WTC11 (cell line): ENCODE measurements around the gene RPS6KC1. TPM values are rescaled to one million over a fixed set of nuclear protein-coding genes. Genes with fewer than 3 reads are reported as not detected.

Experiments
- ATAC-seq: fragments of 200-7000 bp; cut with Tn5 transposase; 2 replicates; pipeline ENCODE4 v1.10.0; 2021; ENCODE audit warnings: mild to moderate bottlenecking, moderate library complexity
- CTCF ChIA-PET: fragments of 300-600 bp; sonication (Branson Sonifier 250); formaldehyde crosslinking; loops from one replicate; lab custom pipeline; 2021; ENCODE audit warnings: antibody characterized with exemption; lab: Charles Lee
- POLR2A ChIA-PET: fragments of 350-600 bp; sonication (Branson Sonifier 250); formaldehyde crosslinking; loops from one replicate; lab custom pipeline; 2021; ENCODE audit warnings: antibody characterized with exemption; lab: Charles Lee
- DNase-seq: peaks from one replicate; pipeline ENCODE4 v3.0.0; 2021; ENCODE audit warnings: low spot score
- H3K27ac Mint-ChIP-seq: 2 replicates; pipeline ENCODE4 v1.8.0; 2021; ENCODE audit warnings: mixed read lengths
- H3K27me3 Mint-ChIP-seq: 2 replicates; pipeline ENCODE4 v1.8.0; 2021; ENCODE audit warnings: low read depth, mild to moderate bottlenecking, moderate library complexity, mixed read lengths
- H3K36me3 Mint-ChIP-seq: 2 replicates; pipeline ENCODE4 v1.8.0; 2021; ENCODE audit warnings: mixed read lengths
- H3K4me1 Mint-ChIP-seq: 2 replicates; pipeline ENCODE4 v1.8.0; 2022; ENCODE audit warnings: mixed read lengths
- H3K4me3 Mint-ChIP-seq: 2 replicates; pipeline ENCODE4 v1.8.0; 2021; ENCODE audit warnings: mild to moderate bottlenecking, moderate library complexity, mixed read lengths
- H3K9me3 Mint-ChIP-seq: 2 replicates; pipeline ENCODE4 v1.8.0; 2021; ENCODE audit warnings: mixed read lengths
- ARID4B ChIP-seq: sonication (generic); formaldehyde crosslinking; IDR thresholded peaks from 2 replicates; pipeline ENCODE4 v1.8.0; 2023; ENCODE audit warnings: missing genetic modification reagents, mild to moderate bottlenecking, borderline replicate concordance
- CREM ChIP-seq: sonication (generic); formaldehyde crosslinking; IDR thresholded peaks from 2 replicates; pipeline ENCODE4 v1.8.1; 2022; ENCODE audit warnings: mild to moderate bottlenecking, missing genetic modification reagents, moderate library complexity
- E2F5 ChIP-seq: sonication (generic); formaldehyde crosslinking; IDR thresholded peaks from 2 replicates; pipeline ENCODE4 v1.8.1; 2022; ENCODE audit warnings: mild to moderate bottlenecking, moderate library complexity, missing genetic modification reagents
- EMX1 ChIP-seq: fragments of 250-450 bp; sonication (Bioruptor Pico); IDR thresholded peaks from 2 replicates; pipeline ENCODE4 v1.8.0; 2021; ENCODE audit warnings: mild to moderate bottlenecking
- FOXK1 ChIP-seq: sonication (generic); formaldehyde crosslinking; IDR thresholded peaks from 2 replicates; pipeline ENCODE4 v1.8.0; 2022; ENCODE audit warnings: mild to moderate bottlenecking, moderate library complexity, missing genetic modification reagents
- JAZF1 ChIP-seq: fragments of 250-450 bp; sonication (Bioruptor Pico); IDR thresholded peaks from 2 replicates; pipeline ENCODE4 v1.9.0; 2021; ENCODE audit warnings: moderate library complexity, mild to moderate bottlenecking, inconsistent platforms
- JUN ChIP-seq: sonication (generic); formaldehyde crosslinking; IDR thresholded peaks from 2 replicates; pipeline ENCODE4 v1.8.0; 2023; ENCODE audit warnings: mild to moderate bottlenecking, missing genetic modification reagents
- MYBL2 ChIP-seq: sonication (generic); formaldehyde crosslinking; IDR thresholded peaks from 2 replicates; pipeline ENCODE4 v1.8.1; 2023; ENCODE audit warnings: mild to moderate bottlenecking, moderate library complexity, missing genetic modification reagents
- NFATC4 ChIP-seq: fragments of 250-450 bp; sonication (Bioruptor Pico); IDR thresholded peaks from 2 replicates; pipeline ENCODE4 v1.9.0; 2021; ENCODE audit warnings: mild to moderate bottlenecking
- NFE2L1 ChIP-seq: sonication (generic); formaldehyde crosslinking; IDR thresholded peaks from 2 replicates; pipeline ENCODE4 v1.8.1; 2023; ENCODE audit warnings: missing genetic modification reagents
- NR1H2 ChIP-seq: sonication (generic); formaldehyde crosslinking; IDR thresholded peaks from 2 replicates; pipeline ENCODE4 v1.9.0; 2021; ENCODE audit warnings: mild to moderate bottlenecking, moderate library complexity, missing genetic modification reagents
- NR2C2 ChIP-seq: sonication (generic); formaldehyde crosslinking; IDR thresholded peaks from 2 replicates; pipeline ENCODE4 v1.8.0; 2022; ENCODE audit warnings: mild to moderate bottlenecking, missing genetic modification reagents
- NR3C1 ChIP-seq: sonication (generic); formaldehyde crosslinking; conservative IDR thresholded peaks from 2 replicates; pipeline ENCODE4 v1.8.1; 2023; ENCODE audit warnings: low read depth, mild to moderate bottlenecking, missing genetic modification reagents
- SP1 ChIP-seq: sonication (generic); formaldehyde crosslinking; conservative IDR thresholded peaks from 2 replicates; pipeline ENCODE4 v1.8.1; 2022; ENCODE audit warnings: missing genetic modification reagents
- TCF7 ChIP-seq: sonication (generic); formaldehyde crosslinking; IDR thresholded peaks from 2 replicates; pipeline ENCODE4 v1.8.0; 2022; ENCODE audit warnings: mild to moderate bottlenecking, low read depth, missing genetic modification reagents, moderate library complexity
- TEAD4 ChIP-seq: sonication (generic); formaldehyde crosslinking; IDR thresholded peaks from 2 replicates; pipeline ENCODE4 v1.8.0; 2022; ENCODE audit warnings: mild to moderate bottlenecking, missing genetic modification reagents
- ZNF396 ChIP-seq: fragments of 250-450 bp; sonication (Bioruptor Pico); IDR thresholded peaks from 2 replicates; pipeline ENCODE4 v1.8.0; 2021; ENCODE audit warnings: mild to moderate bottlenecking, moderate library complexity, borderline replicate concordance
- total RNA-seq: library from RNA; stranded (reverse); gene quantifications from 3 replicates; pipeline ENCODE4 v1.2.3, GENCODE V29; 2021
- TF ChIP-seq, protein P1 (sequence below): fragments of 250-450 bp; sonication (Bioruptor Pico); IDR thresholded peaks from 2 replicates; pipeline ENCODE4 v1.9.0; 2021; ENCODE audit warnings: mild to moderate bottlenecking
- TF ChIP-seq, protein P2 (sequence below): sonication (generic); formaldehyde crosslinking; IDR thresholded peaks from 2 replicates; pipeline ENCODE4 v1.8.1; 2022; ENCODE audit warnings: mild to moderate bottlenecking, missing genetic modification reagents, moderate library complexity, borderline replicate concordance

Gene RPS6KC1
- total RNA-seq, 1 experiment from 2014 or later: 17.4 TPM

DNA sequence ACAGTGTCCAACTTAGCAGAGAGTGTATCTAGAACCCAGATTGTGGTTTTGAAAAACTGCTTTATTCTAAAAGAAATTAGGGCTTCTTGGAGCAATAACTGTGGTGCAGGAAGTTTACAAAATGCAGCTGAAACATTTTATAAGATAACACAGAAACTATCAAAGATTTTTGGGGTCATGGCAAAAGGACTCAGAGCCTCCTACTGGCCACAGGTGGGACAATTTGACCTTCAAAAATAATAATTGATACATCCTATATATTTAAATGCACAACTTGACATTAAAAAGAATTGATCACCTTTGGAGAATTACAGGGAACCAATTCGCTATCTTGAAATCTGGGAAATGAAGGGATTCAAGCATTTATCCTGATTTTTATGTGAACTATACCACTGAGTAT lies 235.2 kb downstream of the RPS6KC1 start:
- H3K36me3 Mint-ChIP-seq: no peaks in the 10 kb centered on the region
- H3K27me3 Mint-ChIP-seq: no peaks in the 10 kb centered on the region; the same call in 1 of the 2 replicates
- DNase-seq: no peak
- H3K9me3 Mint-ChIP-seq: peaks cover 5% of the 10 kb centered on the region; the same call in 1 of the 2 replicates
- no peak for TF ChIP-seq TCF7 (CRISPR knock-in tag)
- no peak for TF ChIP-seq CREM (CRISPR knock-in tag)
- no peak for TF ChIP-seq NR2C2 (CRISPR knock-in tag)
- no peak for TF ChIP-seq SP1 (CRISPR knock-in tag)
- no peak for TF ChIP-seq E2F5 (CRISPR knock-in tag)
- TF ChIP-seq MYBL2 (CRISPR knock-in tag): no peak
- TF ChIP-seq, protein P1, sequence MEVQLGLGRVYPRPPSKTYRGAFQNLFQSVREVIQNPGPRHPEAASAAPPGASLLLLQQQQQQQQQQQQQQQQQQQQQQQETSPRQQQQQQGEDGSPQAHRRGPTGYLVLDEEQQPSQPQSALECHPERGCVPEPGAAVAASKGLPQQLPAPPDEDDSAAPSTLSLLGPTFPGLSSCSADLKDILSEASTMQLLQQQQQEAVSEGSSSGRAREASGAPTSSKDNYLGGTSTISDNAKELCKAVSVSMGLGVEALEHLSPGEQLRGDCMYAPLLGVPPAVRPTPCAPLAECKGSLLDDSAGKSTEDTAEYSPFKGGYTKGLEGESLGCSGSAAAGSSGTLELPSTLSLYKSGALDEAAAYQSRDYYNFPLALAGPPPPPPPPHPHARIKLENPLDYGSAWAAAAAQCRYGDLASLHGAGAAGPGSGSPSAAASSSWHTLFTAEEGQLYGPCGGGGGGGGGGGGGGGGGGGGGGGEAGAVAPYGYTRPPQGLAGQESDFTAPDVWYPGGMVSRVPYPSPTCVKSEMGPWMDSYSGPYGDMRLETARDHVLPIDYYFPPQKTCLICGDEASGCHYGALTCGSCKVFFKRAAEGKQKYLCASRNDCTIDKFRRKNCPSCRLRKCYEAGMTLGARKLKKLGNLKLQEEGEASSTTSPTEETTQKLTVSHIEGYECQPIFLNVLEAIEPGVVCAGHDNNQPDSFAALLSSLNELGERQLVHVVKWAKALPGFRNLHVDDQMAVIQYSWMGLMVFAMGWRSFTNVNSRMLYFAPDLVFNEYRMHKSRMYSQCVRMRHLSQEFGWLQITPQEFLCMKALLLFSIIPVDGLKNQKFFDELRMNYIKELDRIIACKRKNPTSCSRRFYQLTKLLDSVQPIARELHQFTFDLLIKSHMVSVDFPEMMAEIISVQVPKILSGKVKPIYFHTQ (CRISPR knock-in tag): no peak
- no peak for TF ChIP-seq JAZF1 (CRISPR knock-in tag)
- no peak for TF ChIP-seq ZNF396
- no peak for TF ChIP-seq FOXK1 (CRISPR knock-in tag)
- TF ChIP-seq EMX1 (CRISPR knock-in tag): no peak
- TF ChIP-seq TEAD4 (CRISPR knock-in tag): no peak
- no peak for TF ChIP-seq NR3C1 (CRISPR knock-in tag)
- no peak for TF ChIP-seq NFATC4 (CRISPR knock-in tag)
- no peak for TF ChIP-seq ARID4B (CRISPR knock-in tag)
- TF ChIP-seq NFE2L1 (CRISPR knock-in tag): no peak
- TF ChIP-seq, protein P2, sequence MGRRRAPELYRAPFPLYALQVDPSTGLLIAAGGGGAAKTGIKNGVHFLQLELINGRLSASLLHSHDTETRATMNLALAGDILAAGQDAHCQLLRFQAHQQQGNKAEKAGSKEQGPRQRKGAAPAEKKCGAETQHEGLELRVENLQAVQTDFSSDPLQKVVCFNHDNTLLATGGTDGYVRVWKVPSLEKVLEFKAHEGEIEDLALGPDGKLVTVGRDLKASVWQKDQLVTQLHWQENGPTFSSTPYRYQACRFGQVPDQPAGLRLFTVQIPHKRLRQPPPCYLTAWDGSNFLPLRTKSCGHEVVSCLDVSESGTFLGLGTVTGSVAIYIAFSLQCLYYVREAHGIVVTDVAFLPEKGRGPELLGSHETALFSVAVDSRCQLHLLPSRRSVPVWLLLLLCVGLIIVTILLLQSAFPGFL (CRISPR knock-in tag): no peak
- ChIA-PET CTCF (no interaction called here), POLR2A (no interaction called here)
- no peak for ATAC-seq
- peaks cover 22% of the 10 kb centered on the region for H3K4me1 Mint-ChIP-seq
- H3K4me3 Mint-ChIP-seq: no peak overlapping the region
- no peak overlapping the region for H3K27ac Mint-ChIP-seq

GRCh38 chr1:213287987-213288386 lies 236.9 kb downstream of the RPS6KC1 start:
- Mint-ChIP-seq H3K4me3 (no peak overlapping the region), H3K4me1 (peaks cover 19% of the 10 kb centered on the region), H3K36me3 (no peaks in the 10 kb centered on the region), H3K9me3 (peaks cover 5% of the 10 kb centered on the region; the same call in 1 of the 2 replicates), H3K27ac (no peak overlapping the region), H3K27me3 (no peaks in the 10 kb centered on the region)
- ATAC-seq: no peak
- ChIA-PET CTCF (interaction anchor here (1.1 kb wide), 1 partner anchor 15 kb away, joined by 4 read pairs; no protein-coding TSS in a partner anchor), POLR2A (no interaction called here)
- DNase-seq: no peak
- TF ChIP-seq, protein P1 (CRISPR knock-in tag): no peak
- TF ChIP-seq ARID4B (CRISPR knock-in tag): no peak
- no peak for TF ChIP-seq NR1H2 (CRISPR knock-in tag)
- no peak for TF ChIP-seq TCF7 (CRISPR knock-in tag)
- no peak for TF ChIP-seq JUN (CRISPR knock-in tag)
- no peak for TF ChIP-seq CREM (CRISPR knock-in tag)
